ENCODE results near the gene RNF5. TPM values are rescaled to one million over a fixed set of nuclear protein-coding genes. Genes with fewer than 3 reads are reported as not detected.

RNF5 gene
- total and polyA plus RNA-seq, 9 of the 15 experiments (the other 6 are each of a cell fraction or from before 2014, with no cell fraction given), result 62.2 to 245 (median 129) TPM

- TF ChIP-seq POLR2AphosphoS2 (IDR thresholded peaks at IDR 0.05; ENCODE audit: low read length) (no peak), XRCC5 (IDR thresholded peaks at IDR 0.05; ENCODE audit: low read depth, low read length) (no peak), ZNF511 (CRISPR knock-in tag; IDR thresholded peaks at IDR 0.05) (no peak)
Measured at GRCh38 chr6:32149092-32149755, 29.0 kb upstream of the RNF5 start (continued).

GRCh38 chr6:32149932-32150870, 28.0 kb upstream of the RNF5 start:
- BruUV-seq (replicated peaks), result no TSS peak
- Histone ChIP-seq H3K9ac (ENCODE audit: insufficient read depth in 1 of 2, low read depth in 2 of 2, low read length in 2 of 2) (no peak overlapping the region), H4K20me1 (replicated peaks; ENCODE audit: control insufficient read depth, insufficient read depth, low read length) (no peaks in the 10 kb centered on the region), H3K4me1 (replicated peaks in 1 of 2; ENCODE audit: control insufficient read depth in 2 of 2, insufficient read depth in 2 of 2, low read length in 2 of 2) (peaks cover 28 to 55% of the 10 kb centered on the region in 2 experiments), H3K9me3 (replicated peaks; ENCODE audit: control insufficient read depth, insufficient read depth, low read depth, low read length) (no peaks in the 10 kb centered on the region), H3K9me1 (ENCODE audit: control insufficient read depth, insufficient read depth, low read length) (no peaks in the 10 kb centered on the region), H3K36me3 (ENCODE audit: control insufficient read depth, insufficient read depth, low read length) (peaks cover under 1% of the 10 kb centered on the region; the same call in 2 of the 3 replicates), H3K27me3 (ENCODE audit: control insufficient read depth in 2 of 2, insufficient read depth in 2 of 2, low read length in 2 of 2) (no peaks in the 10 kb centered on the region), H2AFZ (ENCODE audit: low read depth, low read length) (no peak overlapping the region), H3K4me3 (no peak overlapping the region), H3K4me2 (ENCODE audit: insufficient read depth, low read length) (no peak overlapping the region), H3K27ac (ENCODE audit: extremely low read depth, low read depth, low read length) (no peak overlapping the region), H3K79me2 (ENCODE audit: control insufficient read depth, insufficient read depth, low read length) (peaks cover 30% of the 10 kb centered on the region)
- DNase-seq (ENCODE audit: extremely low read depth in 1 of 4, low spot score in 3 of 4) (no peak), FAIRE-seq (no peak), ATAC-seq (no peak)
- intact Hi-C loops (cut with micrococcal nuclease), result no loop called here
- ChIA-PET CTCF (ENCODE audit: low intra/inter-chr PET ratio) (no interaction called here), POLR2A (no interaction called here)
- no peak for TF ChIP-seq ZNF3 (CRISPR knock-in tag; IDR thresholded peaks at IDR 0.05)
- no peak for TF ChIP-seq MLLT1 (IDR thresholded peaks at IDR 0.05)
- TF ChIP-seq THRA (IDR thresholded peaks at IDR 0.05), result no peak
- no peak for TF ChIP-seq SMARCB1 (IDR thresholded peaks at IDR 0.05; ENCODE audit: insufficient read length, low read depth)
- no peak for TF ChIP-seq RBM15 (IDR thresholded peaks at IDR 0.05; ENCODE audit: insufficient read depth, low read length)
- in situ Hi-C loops (cut with MboI), result no loop called here
- WGBS (ENCODE audit: insufficient coverage, low coverage, missing lambda C conversion rate), result 86% methylated on average over 27 of the region's 55 CpGs

Data from K562 (cell line).